T-helper 1 cell (primary cell): Measurements from ENCODE around the gene ISOC2.
A peak's percentile ranks its signal among the peaks of the same experiment; 100 is the strongest.
"Not testable (repeated sequence)": the region's sequence is repeated elsewhere in the genome, so short reads cannot be mapped to it uniquely, and the experiment has no call there.

Experiments
- DNase-seq, 5 donors: peaks; one replicate each; pipeline ENCODE4 v3.0.0-alpha.2; 2012 to 2020
- total RNA-seq, 4 donors: gene quantifications; one replicate each; lab custom pipeline; 2026; lab: John Stamatoyannopoulos, UW

The ISOC2 gene
- 1.6 to 3.5 (median 2.7) reads per million in 4 donors for total RNA-seq

GRCh38 chr19:55461259-55461973, at the start of gene ISOC2:
Gene ISOC2, minus strand, starts transcription at chr19:55461642. Its CDS starts 5,156 bp downstream, at chr19:55456486.
- DNase-seq: peak; percentile 100

DNA sequence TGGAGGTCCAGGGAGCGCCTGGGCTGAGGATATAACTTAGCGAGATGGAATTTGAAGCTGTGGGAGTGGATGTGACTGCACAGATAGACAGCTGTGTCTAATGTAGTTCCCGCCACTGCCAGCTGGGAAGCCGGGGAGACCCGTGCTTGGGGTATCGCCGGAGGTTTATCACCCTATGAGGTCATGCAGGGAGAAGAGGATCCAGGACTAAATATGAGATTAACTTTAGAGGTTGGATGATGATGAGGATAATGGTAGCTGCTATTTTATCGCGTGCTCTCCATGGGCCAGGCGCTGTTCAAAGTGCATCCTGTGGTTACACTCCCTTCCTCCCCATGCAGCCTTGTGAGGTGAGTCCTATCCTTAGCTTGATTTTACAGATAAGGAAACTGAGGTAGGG, 46.7 kb upstream of the ISOC2 start:
- no peak for DNase-seq

DNA sequence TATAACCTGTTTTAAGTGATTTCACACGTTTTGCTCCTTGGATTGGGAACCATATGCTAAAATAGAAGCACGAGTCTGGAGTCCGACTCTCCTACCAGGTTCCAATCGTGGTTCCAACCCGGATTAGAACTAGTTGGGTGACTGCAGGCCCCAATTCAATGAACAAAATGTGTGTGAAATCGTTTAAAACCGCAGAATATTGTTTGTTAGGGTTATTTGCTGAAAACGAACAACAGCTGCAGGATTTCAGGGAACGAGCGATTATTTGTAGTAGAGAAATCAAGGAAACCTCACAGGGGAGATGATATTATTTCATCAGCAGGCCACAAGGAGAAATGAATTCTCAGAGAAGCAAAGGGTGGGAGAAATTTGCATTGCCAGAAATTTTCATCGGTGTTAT, 43.5 kb upstream of the ISOC2 start:
- no peak for DNase-seq

- no peak for DNase-seq
Measured at GRCh38 chr19:55504252-55504603, 42.8 kb upstream of the ISOC2 start.

DNA sequence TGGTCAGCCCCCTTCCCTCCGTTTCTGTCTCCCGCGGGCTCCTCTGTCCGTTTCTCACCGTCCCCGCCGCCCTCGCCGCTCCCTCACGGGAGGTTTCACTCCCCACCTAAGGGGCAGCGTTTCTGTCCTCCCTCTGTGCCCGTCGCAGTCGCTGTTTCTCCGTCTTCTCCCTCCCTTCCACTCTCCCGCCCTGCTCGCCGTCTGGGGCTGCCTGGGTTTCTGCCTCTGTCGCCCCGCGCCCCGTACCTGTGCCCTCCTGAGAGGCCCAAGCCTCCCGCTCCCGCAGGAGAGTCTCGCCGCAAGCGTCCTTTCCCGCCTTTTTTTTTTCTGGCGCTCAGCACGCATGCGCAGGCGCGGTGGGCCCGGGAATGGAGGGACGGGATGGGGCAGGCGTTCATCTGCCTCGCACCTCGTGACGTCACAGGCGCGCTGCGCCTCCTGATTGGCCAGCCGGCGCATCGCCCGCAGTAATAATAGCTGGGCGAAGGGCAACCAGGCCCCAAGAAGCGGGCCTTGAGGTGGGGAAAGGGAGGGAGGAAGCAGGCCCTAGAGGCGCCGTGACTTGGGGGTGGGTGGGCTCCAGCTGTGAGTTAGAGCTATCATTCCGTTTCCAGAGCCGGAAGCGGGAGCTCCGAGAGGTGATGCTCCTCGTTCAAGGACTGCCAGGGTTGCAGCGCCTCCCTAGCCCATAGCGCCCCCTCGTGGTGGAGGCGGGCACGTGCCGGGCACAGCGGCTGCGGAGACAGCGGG, 42.2 kb upstream of the ISOC2 start:
- DNase-seq: peak; percentile 79 to 95 (median 87)

- DNase-seq: no peak
Measured at GRCh38 chr19:55503157-55503501, 41.7 kb upstream of the ISOC2 start.

DNA sequence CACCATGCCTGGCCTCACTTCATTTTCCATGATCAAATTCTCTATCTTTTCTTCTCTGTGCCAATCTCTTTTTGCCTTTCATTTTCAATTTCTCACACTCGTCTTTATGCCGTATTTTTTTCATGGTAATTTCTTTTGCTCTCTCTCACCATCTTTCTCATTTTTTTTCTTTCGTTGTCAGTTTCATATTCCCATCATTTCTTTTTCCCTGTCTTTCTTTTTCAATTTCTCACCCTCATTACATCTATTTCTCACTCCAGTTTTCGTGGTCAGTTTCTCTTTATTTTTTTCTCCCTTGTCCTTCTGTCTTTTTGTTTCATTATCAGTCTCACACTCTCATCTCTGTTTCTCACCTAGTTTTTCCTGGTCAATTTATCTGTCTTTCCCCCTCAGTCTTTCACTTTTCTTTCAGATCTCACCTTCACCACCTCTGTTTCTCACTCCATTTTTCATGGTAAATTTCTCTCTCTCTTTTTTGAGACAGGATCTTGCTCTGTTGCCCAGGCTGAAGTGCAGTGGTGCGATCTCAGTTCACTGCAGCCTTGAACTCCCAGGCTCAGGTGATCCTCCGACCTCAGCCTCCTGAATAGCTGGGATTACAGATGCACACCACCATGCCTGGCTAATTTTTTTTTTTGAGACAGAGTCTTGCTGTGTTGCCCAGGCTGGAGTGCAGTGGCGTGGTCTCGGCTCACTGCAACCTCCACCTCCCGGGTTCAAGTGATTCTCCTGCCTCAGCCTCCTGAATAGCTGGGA, 40.9 kb upstream of the ISOC2 start:
- DNase-seq: no peak

- DNase-seq: no peak
Measured at GRCh38 chr19:55500368-55500952, 39.0 kb upstream of the ISOC2 start.

DNA sequence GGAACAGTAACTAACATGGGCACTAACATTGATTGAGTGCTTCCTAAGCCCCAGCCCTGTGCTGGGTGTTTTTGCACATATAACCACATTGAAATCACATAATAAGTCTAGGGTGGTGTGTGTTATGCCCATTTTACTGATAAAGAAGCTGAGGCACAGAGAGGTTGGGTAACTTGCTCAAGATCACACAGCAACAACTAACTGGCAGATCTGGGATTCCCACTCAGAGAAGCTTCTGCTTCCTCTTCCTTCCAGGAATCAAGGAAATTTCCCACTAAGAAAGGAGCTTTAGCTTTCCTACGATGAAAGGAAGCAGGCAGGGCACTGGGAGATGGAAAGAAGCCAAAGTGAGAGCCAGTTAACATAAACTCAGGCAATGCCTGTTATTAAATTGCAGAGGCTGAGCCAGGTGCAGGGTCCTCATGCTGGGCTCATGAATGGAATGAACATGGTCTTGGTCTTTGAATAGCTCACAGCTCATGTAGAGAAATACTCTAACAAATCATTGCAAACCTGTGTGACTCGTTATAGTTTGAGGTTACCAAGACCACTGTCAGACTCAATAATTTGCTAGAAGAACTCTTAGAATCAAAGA, 36.9 kb upstream of the ISOC2 start:
- DNase-seq: no peak

GRCh38 chr19:55497763-55498162, 36.3 kb upstream of the ISOC2 start:
- DNase-seq: no peak

GRCh38 chr19:55496820-55497219, 35.4 kb upstream of the ISOC2 start:
- DNase-seq: not testable (repeated sequence)

DNA sequence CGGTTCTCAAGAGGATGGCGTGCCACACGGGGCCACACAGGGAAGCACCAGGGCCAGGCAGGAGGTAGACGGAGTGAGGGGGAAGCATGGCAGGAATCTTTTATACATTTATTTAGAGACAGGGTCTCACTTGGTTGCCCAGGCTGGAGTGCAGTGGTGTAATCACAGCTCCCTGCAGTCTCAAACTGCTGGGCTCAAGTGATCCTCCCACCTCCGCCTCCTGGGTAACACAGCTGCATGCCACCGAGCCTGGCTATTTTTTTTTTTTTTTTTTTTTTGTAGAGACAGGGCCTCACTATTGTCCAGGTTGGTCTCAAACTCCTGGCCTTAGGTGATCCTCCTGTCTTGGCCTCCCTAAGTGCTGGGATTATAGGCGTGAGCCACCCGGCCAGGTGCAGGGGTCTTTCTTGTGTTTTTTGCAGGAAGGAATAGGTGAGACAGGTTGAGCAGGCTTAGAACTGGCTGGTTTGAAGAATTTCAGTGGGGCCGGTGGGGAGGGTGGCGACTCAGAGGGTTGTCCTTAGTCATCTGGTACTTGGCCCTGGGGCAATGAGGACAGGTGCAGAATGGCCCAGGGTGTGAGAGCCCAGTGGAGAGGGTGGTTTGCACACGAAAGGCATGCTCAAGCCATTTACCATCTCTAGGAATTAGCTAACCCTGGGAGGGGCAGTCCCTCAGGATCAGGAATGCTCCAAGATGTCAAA, 34.4 kb upstream of the ISOC2 start:
- DNase-seq: no peak

GRCh38 chr19:55494172-55494761, 32.8 kb upstream of the ISOC2 start:
- no peak for DNase-seq

GRCh38 chr19:55493645-55494171, 32.3 kb upstream of the ISOC2 start:
- no peak for DNase-seq

DNA sequence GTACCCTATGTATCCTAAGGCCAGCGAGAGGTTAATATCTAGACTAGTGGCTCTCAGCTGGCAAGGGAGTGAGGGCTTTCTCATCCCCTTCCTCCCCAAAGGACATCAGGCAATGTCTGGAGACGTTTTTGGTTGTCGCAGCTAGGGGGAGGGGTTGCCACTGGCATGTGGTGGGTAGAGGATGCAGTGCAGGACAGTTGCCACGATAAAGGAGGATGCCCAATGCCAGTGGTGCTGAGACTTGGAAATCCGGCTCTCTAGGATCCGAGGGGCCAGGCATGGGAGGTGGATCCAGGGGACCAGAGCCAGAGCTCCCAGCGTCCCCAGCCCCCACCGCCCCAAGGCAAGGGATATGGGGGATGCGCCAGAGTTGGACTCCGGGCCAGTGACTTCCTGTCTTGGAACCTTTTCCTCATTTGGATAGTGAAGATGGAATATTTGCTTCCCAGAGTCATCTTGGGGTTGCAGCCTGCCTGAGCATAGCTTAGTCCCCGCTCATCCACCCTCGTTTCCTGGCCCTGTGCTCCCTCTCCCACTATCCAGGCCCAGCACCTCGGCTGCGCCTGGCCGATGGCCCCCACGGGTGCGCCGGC, 31.7 kb upstream of the ISOC2 start:
- no peak for DNase-seq

- no peak for DNase-seq
Measured at GRCh38 chr19:55492362-55492944, 31.0 kb upstream of the ISOC2 start.

DNA sequence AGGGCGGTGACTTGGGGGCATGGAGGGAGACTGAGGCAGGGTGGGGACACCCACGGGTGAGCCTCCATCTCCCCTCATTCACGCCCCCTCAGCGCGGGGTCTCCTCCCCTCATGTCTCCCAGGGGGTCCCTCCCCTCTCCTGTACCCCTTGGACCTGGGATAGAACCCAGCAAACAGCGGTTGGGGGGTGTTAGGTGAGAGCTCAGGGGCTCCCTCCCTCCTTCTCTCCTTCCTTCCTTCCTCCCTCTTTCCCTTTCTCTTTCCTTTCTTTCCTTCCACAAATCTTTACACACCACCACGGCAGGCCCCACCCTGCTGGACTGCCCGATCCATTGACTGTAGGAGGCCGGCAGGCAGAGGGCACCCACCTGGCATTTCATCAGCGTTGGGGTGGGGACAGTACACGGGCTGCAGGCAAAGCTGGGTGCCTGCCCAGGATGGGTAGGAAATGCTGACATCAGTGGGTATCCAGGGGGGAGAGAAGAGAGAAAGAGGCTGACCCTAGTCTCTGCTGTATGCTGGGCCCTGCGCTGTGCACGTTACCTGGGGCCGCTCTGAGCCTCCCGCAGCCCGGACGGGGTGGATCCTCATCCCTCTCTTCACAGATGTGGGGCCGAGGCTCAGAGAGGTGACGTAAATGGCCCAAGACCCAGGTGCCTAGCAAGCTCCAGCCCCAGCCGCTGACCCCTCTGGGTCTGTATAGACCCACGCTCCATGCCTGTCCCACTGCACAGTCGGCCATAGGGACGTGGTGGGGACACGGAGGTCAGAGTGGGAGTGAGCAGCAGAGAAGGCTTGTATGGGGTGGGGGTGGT, 30.3 kb upstream of the ISOC2 start:
- DNase-seq: no peak

- no peak for DNase-seq
Measured at GRCh38 chr19:55490478-55491432, 29.3 kb upstream of the ISOC2 start.
